Activated T-cell treated with anti-CD3 and anti-CD28 coated beads, Interleukin-2, amount 50 U/mL, for 72 hours (primary cell): ENCODE measurements around the gene HESX1. TPM values are rescaled to one million over a fixed set of nuclear protein-coding genes. Genes with fewer than 3 reads are reported as not detected.

ENCODE experiments used
- ATAC-seq, 2 donors: fragments of 150-1000 bp; cut with Tn5 transposase; replicated peaks in 1 of 2; 2 replicates each; pipeline ENCODE4 v1.10.0; 2021; ENCODE audit warnings: moderate library complexity in 2 of 2, mild to moderate bottlenecking in 1 of 2
- DNase-seq, 2 donors: peaks; one replicate each; pipeline ENCODE4 v3.0.0; 2021 to 2022; ENCODE audit warnings: mixed read lengths in 1 of 2
- H3K27ac Mint-ChIP-seq: one replicate; pipeline ENCODE4 v1.8.0; 2022; ENCODE audit warnings: mild to moderate bottlenecking, moderate library complexity, mixed read lengths
- H3K27me3 Mint-ChIP-seq: one replicate; pipeline ENCODE4 v1.8.0; 2022; ENCODE audit warnings: low read depth, mixed read lengths
- H3K36me3 Mint-ChIP-seq, 2 donors: one replicate each; pipeline ENCODE4 v1.8.0; 2022; ENCODE audit warnings: mixed read lengths in 2 of 2, mild to moderate bottlenecking in 1 of 2; ENCODE audit not compliant: insufficient read depth in 2 of 2
- H3K4me1 Mint-ChIP-seq: one replicate; pipeline ENCODE4 v1.8.0; 2022; ENCODE audit warnings: low read depth, mixed read lengths
- H3K4me3 Mint-ChIP-seq, 2 donors: one replicate each; pipeline ENCODE4 v1.8.0; 2022; ENCODE audit warnings: mild to moderate bottlenecking in 2 of 2, mixed read lengths in 2 of 2, moderate library complexity in 2 of 2
- H3K9me3 Mint-ChIP-seq, 2 donors: one replicate each; pipeline ENCODE4 v1.8.0; 2022; ENCODE audit warnings: mixed read lengths in 2 of 2
- total RNA-seq, 2 donors: library from RNA; stranded (reverse); gene quantifications; one replicate each; pipeline ENCODE4 v1.2.3, GENCODE V29; 2022

The HESX1 gene
- total RNA-seq, 2 donors from 2014 or later, result 0.62 to 0.72 TPM

DNA sequence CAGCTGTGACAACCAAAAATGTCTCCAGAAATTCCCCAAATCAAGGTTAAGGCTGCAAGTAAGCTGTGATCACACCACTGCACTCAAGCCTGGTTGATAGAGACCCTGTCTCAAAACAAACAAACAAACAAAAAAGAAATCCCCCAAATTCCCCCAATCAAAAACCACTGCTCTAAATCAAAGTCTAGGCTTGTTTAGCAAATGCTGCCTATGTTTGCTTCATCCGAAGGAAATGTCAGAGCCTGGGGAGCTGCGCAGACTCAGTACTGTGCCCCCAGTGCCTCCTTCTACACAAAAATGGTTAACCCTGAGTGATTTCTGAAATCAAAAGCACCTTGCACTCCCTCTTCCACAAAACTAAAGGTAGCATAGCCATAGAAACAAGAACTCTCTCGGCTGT, 48.0 kb downstream of the HESX1 start:
- Mint-ChIP-seq H3K27me3 (peaks cover 14% of the 10 kb centered on the region), H3K36me3 (no peaks in the 10 kb centered on the region), H3K4me1 (no peaks in the 10 kb centered on the region), H3K9me3 (no peaks in the 10 kb centered on the region), H3K4me3 (no peak overlapping the region), H3K27ac (peak overlapping the region; percentile 43)
- no peak for DNase-seq
- no peak for ATAC-seq

DNA sequence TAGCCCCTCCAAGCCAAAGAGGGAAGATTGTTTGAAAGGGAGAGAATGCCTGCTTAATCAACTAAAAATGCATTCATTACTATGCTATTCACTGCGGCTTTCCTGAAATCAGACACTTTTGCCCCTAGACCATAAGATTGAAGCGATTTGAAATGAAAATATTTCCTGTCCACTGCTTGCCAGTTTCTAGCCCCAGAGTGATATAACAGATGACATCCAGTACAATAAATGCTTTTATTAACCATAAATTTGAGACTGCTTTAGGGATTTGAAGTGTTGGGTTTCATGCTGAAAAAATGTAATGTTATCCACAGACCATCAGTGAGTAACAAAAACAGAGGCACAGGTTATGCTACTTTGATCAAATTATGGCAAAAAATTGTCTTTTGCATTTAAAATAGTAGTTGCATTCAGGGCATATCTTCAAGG, 48.7 kb downstream of the HESX1 start:
- Mint-ChIP-seq H3K4me1 (no peaks in the 10 kb centered on the region), H3K27me3 (peaks cover 11% of the 10 kb centered on the region), H3K36me3 (no peaks in the 10 kb centered on the region), H3K27ac (no peak overlapping the region), H3K4me3 (no peak overlapping the region), H3K9me3 (no peaks in the 10 kb centered on the region)
- no peak for ATAC-seq
- DNase-seq, result no peak

DNA sequence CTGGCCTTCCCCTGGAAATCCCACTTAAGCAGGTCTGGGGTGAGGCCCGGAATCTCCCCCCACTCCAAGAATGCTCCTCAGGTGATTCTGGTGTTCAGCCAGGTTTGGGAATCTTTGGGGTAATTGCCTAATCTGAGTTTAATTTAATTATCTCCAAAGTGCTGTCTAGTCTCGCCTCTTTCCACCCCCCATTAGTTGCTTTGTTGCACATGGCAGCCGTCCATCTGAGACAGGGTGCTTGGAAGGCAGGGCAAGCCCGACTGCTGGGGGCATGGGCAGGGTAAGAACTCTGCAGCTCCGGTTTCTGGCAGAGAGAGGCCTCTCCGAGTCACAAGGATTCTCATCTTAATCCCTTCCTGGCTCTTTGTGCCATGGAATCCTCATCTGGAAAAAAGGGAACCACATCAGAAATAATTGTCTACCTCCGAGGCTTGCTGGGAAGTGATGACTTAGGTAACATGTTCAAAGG, 49.6 kb downstream of the HESX1 start:
- H3K9me3 Mint-ChIP-seq, result no peaks in the 10 kb centered on the region
- no peak for DNase-seq
- no peak overlapping the region for H3K4me3 Mint-ChIP-seq
- ATAC-seq, result no peak
- H3K27me3 Mint-ChIP-seq, result peaks cover 11% of the 10 kb centered on the region
- H3K27ac Mint-ChIP-seq, result no peak overlapping the region
- H3K4me1 Mint-ChIP-seq, result no peaks in the 10 kb centered on the region
- H3K36me3 Mint-ChIP-seq, result no peaks in the 10 kb centered on the region

Other genes starting within 250 kb of the HESX1 start
- not detected for gene SPATA12, start 139.3 kb downstream of the HESX1 start, total RNA-seq
- gene IL17RD, start 34.6 kb downstream of the HESX1 start, total RNA-seq, result under 1 TPM; 0.07 to 0.09 TPM
- 10 to 100 TPM; 28.0 to 37.4 TPM for gene APPL1, start 27.8 kb upstream of the HESX1 start, total RNA-seq
- not detected for gene ASB14, start 92.7 kb upstream of the HESX1 start, total RNA-seq